ENCODE results near the gene KRT86. TPM values are rescaled to one million over a fixed set of nuclear protein-coding genes. Genes with fewer than 3 reads are reported as not detected.

Gene KRT86
- total and polyA plus RNA-seq, 9 of the 15 experiments (the other 6 are each of a cell fraction or from before 2014, with no cell fraction given), result not detected

DNA sequence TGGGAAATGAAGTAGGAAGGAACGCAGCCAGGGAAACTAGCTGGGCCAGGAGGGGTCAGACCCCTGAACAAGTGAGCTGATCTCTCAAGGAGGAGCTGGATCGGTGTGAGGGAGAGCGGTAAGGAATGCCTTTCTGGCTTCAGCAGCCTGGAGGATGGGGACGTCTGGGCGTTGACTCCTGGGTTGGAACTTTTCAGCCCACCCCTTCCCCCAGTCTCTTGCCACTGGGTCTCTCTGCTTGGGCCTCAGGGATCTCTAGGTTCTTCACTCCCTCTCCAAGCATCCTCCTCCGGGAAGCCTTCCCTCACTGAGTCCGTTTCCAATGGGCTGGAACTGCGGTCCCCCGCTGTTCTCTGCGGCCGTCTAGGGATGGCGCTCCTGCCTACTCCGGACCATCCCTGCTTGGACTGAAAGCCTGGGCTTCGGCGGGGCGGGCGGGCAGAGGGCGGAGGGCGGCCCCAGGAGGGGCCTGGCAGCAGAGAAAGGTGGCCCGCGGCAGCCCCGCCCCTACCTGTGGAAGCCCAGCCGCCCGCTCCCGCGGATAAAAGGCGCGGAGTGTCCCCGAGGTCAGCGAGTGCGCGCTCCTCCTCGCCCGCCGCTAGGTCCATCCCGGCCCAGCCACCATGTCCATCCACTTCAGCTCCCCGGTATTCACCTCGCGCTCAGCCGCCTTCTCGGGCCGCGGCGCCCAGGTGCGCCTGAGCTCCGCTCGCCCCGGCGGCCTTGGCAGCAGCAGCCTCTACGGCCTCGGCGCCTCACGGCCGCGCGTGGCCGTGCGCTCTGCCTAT is 41.6 kb upstream of the KRT86 start, which contains the start of gene KRT7:
KRT7 (plus strand) TSS at position 570 of the 788 bp plus-strand sequence; CDS start at position 624, 54 bp downstream.
- no peak within 1 kb of the TSS for H2AFZ ChIP-seq (ENCODE audit: low read depth, low read length)
- FAIRE-seq, result no peak
- no peaks in the 10 kb centered on the region for H3K36me3 ChIP-seq (ENCODE audit: control insufficient read depth, insufficient read depth, low read length)
- no peak for ATAC-seq
- BruUV-seq (replicated peaks), result no TSS peak
- peaks cover 2 to 54% of the 10 kb centered on the region in 2 experiments; a peak in 4 of 5 replicates for H3K27me3 ChIP-seq (ENCODE audit: control insufficient read depth in 2 of 2, insufficient read depth in 2 of 2, low read length in 2 of 2)
- TF ChIP-seq RBM39 (optimal IDR thresholded peaks at IDR 0.05; ENCODE audit: low read depth, low read length) (no peak), FOXK1 (CRISPR knock-in tag; IDR thresholded peaks at IDR 0.05; ENCODE audit: borderline replicate concordance) (no peak), KDM5B (IDR thresholded peaks at IDR 0.05; ENCODE audit: insufficient replicate concordance, low read depth, low read length) (no peak), RBM14 (IDR thresholded peaks at IDR 0.05; ENCODE audit: borderline replicate concordance, insufficient read depth, low read depth, low read length) (no peak), MCM5 (IDR thresholded peaks at IDR 0.05; ENCODE audit: low read depth) (no peak), WHSC1 (IDR thresholded peaks at IDR 0.05; ENCODE audit: low read length) (no peak), ILK (tag; IDR thresholded peaks at IDR 0.05; ENCODE audit: borderline replicate concordance, low read depth) (no peak), MBD2 (IDR thresholded peaks at IDR 0.05; ENCODE audit: borderline replicate concordance, low read depth) (no peak), ZSCAN29 (IDR thresholded peaks at IDR 0.05) (no peak), KAT2B (IDR thresholded peaks at IDR 0.05; ENCODE audit: low read depth, low read length) (no peak), ARNT (IDR thresholded peaks at IDR 0.05) (no peak)
- TF ChIP-seq, protein P1, sequence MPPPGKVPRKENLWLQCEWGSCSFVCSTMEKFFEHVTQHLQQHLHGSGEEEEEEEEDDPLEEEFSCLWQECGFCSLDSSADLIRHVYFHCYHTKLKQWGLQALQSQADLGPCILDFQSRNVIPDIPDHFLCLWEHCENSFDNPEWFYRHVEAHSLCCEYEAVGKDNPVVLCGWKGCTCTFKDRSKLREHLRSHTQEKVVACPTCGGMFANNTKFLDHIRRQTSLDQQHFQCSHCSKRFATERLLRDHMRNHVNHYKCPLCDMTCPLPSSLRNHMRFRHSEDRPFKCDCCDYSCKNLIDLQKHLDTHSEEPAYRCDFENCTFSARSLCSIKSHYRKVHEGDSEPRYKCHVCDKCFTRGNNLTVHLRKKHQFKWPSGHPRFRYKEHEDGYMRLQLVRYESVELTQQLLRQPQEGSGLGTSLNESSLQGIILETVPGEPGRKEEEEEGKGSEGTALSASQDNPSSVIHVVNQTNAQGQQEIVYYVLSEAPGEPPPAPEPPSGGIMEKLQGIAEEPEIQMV (tag; conservative IDR thresholded peaks at IDR 0.05; ENCODE audit: low read depth), result no peak
- TF ChIP-seq, protein P2, sequence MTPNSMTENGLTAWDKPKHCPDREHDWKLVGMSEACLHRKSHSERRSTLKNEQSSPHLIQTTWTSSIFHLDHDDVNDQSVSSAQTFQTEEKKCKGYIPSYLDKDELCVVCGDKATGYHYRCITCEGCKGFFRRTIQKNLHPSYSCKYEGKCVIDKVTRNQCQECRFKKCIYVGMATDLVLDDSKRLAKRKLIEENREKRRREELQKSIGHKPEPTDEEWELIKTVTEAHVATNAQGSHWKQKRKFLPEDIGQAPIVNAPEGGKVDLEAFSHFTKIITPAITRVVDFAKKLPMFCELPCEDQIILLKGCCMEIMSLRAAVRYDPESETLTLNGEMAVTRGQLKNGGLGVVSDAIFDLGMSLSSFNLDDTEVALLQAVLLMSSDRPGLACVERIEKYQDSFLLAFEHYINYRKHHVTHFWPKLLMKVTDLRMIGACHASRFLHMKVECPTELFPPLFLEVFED (CRISPR knock-in tag; conservative IDR thresholded peaks at IDR 0.05), result no peak
- TF ChIP-seq, protein P3, sequence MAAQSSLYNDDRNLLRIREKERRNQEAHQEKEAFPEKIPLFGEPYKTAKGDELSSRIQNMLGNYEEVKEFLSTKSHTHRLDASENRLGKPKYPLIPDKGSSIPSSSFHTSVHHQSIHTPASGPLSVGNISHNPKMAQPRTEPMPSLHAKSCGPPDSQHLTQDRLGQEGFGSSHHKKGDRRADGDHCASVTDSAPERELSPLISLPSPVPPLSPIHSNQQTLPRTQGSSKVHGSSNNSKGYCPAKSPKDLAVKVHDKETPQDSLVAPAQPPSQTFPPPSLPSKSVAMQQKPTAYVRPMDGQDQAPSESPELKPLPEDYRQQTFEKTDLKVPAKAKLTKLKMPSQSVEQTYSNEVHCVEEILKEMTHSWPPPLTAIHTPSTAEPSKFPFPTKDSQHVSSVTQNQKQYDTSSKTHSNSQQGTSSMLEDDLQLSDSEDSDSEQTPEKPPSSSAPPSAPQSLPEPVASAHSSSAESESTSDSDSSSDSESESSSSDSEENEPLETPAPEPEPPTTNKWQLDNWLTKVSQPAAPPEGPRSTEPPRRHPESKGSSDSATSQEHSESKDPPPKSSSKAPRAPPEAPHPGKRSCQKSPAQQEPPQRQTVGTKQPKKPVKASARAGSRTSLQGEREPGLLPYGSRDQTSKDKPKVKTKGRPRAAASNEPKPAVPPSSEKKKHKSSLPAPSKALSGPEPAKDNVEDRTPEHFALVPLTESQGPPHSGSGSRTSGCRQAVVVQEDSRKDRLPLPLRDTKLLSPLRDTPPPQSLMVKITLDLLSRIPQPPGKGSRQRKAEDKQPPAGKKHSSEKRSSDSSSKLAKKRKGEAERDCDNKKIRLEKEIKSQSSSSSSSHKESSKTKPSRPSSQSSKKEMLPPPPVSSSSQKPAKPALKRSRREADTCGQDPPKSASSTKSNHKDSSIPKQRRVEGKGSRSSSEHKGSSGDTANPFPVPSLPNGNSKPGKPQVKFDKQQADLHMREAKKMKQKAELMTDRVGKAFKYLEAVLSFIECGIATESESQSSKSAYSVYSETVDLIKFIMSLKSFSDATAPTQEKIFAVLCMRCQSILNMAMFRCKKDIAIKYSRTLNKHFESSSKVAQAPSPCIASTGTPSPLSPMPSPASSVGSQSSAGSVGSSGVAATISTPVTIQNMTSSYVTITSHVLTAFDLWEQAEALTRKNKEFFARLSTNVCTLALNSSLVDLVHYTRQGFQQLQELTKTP (IDR thresholded peaks at IDR 0.05; ENCODE audit: low read depth in 1 of 2, partially characterized antibody in 2 of 2), result no peak
- 17% methylated on average over 36 of the region's 58 CpGs for WGBS (ENCODE audit: insufficient coverage, low coverage, missing lambda C conversion rate)
- in situ Hi-C loops (cut with MboI) (no loop called here), intact Hi-C loops (cut with micrococcal nuclease) (no loop called here)
- H3K9me3 ChIP-seq (replicated peaks; ENCODE audit: control insufficient read depth, insufficient read depth, low read depth, low read length), result no peaks in the 10 kb centered on the region
- H3K4me3 ChIP-seq, result no peak within 1 kb of the TSS
- ChIA-PET POLR2A (no interaction called here), CTCF (ENCODE audit: low intra/inter-chr PET ratio) (no interaction called here)
- H3K4me2 ChIP-seq (ENCODE audit: insufficient read depth, low read length), result no peak within 1 kb of the TSS
- no peak within 1 kb of the TSS for H3K27ac ChIP-seq (ENCODE audit: extremely low read depth, low read depth, low read length)
- H3K9ac ChIP-seq (ENCODE audit: insufficient read depth in 1 of 2, low read depth in 2 of 2, low read length in 2 of 2), result no peak within 1 kb of the TSS
- H4K20me1 ChIP-seq (replicated peaks; ENCODE audit: control insufficient read depth, insufficient read depth, low read length), result peaks cover 14% of the 10 kb centered on the region
- no peaks in the 10 kb centered on the region for H3K79me2 ChIP-seq (ENCODE audit: control insufficient read depth, insufficient read depth, low read length)
- DNase-seq (ENCODE audit: extremely low read depth in 1 of 4, low spot score in 3 of 4), result no peak
- no peaks in the 10 kb centered on the region for H3K4me1 ChIP-seq (replicated peaks in 1 of 2; ENCODE audit: control insufficient read depth in 2 of 2, insufficient read depth in 2 of 2, low read length in 2 of 2)
- no peaks in the 10 kb centered on the region for H3K9me1 ChIP-seq (ENCODE audit: control insufficient read depth, insufficient read depth, low read length)
